Measurements from ENCODE around the gene FERMT1.
"Not testable (repeated sequence)": the region's sequence is repeated elsewhere in the genome, so short reads cannot be mapped to it uniquely, and the experiment has no call there.

FERMT1 gene

GRCh38 chr20:6066582-6066981 is 56.2 kb downstream of the FERMT1 start:
- no peak for DNase-seq

- DNase-seq, result no peak
These were observed 61.3 kb downstream of the FERMT1 start for GRCh38 chr20:6061544-6061943.

DNA sequence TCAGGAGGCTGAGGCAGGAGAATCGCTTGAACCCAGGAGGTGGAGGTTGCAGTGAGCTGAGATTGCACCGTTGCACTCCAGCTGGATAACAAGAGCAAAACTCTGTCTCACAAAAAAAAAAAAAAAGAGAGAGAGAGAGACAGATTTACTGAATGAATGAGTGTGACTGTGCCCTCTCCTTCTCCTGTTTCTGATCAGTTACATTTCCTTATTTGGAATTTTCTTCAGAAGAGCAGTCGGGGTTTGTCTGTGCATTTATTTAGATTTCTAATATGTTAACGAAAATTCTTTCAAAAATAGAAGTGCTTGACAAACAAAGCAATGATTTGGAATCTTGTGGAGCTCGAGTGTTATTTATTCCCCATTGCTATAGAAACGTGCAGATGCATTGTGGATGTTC is 62.6 kb downstream of the FERMT1 start:
- no peak for DNase-seq

DNA sequence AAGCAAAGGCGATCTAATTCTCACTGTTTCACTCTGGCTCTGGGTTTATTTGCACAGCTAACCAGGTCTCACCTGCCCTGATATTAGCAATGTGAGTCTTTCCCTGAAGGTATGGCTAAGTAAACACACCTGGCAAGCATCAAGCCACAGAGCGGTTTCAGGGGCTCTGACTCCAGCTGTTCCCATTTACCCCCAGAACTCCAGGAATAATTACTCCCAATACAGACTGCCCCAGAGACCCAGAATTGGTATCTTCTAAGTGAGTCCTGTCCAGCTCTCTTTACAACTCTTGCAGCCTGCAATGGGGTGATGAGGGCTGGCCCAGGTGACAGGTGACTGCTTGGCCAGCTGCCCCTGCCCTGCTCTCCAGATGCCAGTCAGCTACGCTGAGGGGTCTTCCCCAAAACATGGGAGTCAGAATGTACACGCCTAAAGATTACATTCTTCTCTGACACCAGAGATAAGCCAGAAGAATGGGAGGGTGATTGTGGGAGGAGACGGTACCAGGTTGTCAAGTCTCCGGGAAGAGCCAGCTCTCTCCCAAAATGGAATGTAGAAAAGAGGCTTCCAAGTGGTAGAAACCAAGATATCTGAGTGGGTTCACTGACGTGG is 64.0 kb downstream of the FERMT1 start:
- no peak for DNase-seq

GRCh38 chr20:6057691-6058090 is 65.1 kb downstream of the FERMT1 start:
- no peak for DNase-seq

GRCh38 chr20:6057139-6057538 is 65.7 kb downstream of the FERMT1 start:
- DNase-seq, result no peak

DNA sequence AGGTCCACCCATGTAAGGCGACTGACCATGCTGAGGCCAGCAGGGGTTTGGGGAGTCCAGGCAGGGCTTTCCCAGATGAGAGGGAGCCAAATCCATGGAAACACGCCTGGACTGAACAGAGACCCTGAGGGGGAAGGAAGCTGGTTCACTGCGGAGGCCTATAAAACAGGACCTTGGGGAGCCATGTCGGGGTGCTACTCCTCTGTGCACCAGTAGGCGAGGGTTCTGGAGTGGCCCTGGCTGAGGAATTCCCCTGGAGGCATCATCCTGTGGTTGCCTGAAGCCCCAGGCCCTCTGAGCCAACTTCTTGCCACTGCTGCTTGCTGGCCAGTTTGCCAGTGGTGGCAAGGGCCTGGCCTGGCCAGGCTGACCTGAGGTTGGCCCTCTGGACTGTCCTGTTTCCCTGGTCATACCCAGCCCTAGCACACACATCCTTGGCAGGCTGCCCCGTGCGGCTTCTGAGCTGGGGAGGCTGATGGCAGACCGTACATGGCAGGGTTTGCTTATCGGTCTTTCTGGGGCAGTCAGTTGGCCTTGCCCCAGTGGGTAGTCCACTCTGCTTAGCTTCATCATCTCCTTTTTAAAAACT is 66.8 kb downstream of the FERMT1 start:
- DNase-seq, result no peak

GRCh38 chr20:6055161-6055783 is 67.6 kb downstream of the FERMT1 start:
- no peak for DNase-seq

DNA sequence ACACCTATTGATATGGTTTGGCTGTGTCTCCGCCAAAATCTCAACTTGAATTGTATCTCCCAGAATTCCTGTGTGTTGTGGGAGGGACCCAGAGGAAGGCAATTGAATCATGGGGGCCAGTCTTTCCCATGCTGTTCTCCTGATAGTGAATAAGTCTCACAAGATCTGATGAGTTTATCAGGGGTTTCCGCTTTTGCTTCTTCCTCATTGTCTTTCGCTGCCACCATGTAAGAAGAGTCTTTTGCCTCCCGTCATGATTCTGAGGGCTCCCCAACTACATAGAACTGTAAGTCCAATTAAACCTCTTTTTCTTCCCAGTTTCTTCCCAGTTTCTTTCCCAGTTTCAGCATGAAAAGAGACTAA is 68.2 kb downstream of the FERMT1 start:
- not testable (repeated sequence) for DNase-seq

GRCh38 chr20:6053776-6054688 is 68.8 kb downstream of the FERMT1 start, which contains the start of gene LRRN4:
TSS of gene LRRN4 (minus strand) at chr20:6054060. CDS start at chr20:6052799, 1,261 bp downstream.
- no peak for DNase-seq

DNA sequence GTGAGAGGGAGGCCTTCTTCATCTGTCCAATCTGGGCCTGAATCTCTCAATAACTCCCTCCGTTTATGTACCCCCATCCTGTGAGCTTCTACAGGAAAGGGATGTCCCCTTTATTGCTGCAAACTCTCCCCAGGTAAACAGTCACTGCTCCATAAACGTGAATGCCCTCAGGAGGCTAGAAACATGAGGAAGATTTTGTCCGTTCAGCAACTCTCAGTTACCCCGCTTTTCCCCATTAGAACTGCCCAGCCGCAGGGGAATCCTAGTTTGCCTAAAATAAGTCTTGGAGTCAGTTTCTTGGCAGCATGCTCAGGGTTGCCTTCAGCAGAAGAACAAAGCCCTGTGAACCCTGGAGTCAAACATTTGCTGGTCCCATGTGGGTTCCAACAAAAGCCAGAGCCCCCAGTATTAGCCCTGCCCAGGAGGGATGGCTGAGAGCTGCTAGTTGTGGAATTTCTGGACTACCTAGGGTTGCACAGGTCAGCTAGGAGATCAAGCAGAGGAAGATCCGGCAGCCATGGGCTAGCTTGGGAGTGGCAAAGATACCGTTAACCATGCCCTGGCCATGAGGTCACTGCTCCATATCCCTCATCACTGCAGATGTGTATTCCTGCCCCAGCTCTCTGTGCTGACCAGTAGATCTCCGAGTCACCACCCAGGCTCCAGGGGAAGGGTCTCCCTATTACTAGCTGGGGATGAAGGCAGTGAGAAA is 69.6 kb downstream of the FERMT1 start:
- no peak for DNase-seq

- DNase-seq, result no peak
These were observed 71.3 kb downstream of the FERMT1 start for GRCh38 chr20:6051505-6051904.

DNA sequence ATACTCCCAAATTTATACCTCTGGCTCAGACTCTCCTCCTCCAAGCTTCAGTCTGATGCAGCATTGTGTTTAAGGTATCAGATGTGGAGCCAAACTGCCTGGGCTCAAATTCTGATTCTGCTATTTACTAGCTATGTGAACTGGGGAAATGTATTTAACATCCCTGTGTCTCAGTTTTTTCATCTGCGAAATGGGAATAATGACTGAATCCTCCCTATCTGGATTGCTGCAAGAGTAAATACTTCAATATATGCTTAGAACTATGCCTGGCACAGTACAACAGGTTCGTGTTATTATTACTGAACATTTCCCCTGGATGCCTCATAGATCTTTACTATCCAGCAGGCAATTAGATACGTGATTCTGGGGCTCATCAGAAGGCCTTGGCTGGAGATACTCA is 74.4 kb downstream of the FERMT1 start:
- DNase-seq, result no peak

DNA sequence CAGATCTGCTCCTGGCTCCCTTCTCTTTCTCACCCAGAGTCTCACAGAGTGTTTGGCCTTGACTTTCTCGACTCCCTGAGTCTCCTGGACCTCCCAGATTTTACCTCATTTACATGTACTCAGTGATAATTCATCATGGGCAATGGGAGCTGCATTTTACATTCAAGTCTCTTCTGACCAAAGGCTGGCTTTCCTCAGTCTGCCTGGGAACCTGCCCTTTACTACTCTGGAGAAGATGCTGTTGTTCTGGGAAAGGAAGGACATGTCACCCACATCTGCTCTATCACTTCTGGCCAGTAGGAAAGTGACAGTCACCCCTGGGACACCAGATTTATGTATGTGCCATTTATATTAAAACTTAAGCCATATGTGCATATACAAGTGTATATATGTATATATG is 76.4 kb downstream of the FERMT1 start:
- no peak for DNase-seq

DNA sequence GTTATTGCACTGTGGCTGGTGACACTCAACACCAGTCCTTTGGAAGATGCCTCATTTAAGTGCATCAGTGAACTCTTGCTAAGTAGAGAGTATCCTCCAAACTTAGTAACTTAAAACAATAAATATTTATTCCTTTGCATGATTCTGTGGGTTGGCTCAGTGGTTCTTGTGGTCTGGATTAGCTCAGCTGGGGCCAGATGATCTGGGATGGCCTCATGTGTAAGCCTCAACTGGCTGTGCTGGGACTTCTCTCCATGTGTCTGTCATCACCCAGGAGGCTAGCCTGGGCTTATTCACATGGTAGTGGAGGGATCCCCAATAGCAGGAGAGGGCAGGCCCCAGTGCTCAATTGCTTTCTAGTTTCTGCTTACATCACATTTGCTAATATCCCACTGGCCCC is 77.3 kb downstream of the FERMT1 start:
- no peak for DNase-seq

DNA sequence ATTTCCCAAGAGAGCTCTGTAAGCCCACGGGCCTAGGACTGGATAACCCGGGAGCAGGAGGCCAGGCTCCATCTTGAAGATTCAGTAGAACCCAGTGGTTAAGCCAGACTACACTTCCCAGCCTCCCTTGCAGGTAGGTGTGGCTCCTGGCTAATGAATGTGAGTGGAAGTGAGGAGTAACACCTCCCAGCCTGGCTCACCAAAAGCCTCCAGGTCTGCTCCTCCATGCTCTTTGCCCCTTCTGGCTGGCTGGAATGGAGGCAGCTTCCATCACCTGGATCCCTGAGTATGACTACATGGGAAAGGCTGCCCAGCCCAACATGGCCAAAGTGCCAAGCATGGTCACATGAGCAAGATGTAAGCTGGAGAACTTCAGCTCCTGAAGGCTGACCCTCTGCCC is 78.7 kb downstream of the FERMT1 start:
- no peak for DNase-seq

DNA sequence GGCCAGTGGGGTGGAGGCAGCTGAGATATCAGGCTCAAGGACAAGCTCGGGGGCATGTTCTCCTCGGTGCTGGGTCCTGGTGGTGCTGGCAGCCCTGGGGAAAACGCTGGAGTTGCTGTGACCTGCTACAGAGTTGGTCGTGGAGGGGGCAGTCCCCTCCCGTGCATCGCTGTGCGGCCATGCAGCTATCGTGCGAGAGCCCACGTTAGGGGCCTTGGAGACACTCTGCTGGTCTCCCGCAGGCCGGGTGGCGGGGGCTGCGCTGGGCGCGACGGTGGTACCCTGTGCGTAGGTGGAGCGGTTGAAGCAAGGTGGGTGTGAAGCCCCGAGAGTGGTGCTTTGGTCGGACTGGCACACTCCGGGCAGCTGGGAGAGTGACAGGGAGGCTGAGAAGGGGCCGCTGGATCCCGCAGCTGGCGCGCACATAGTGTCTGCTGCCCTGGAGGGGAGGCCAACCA is 81.0 kb downstream of the FERMT1 start:
- no peak for DNase-seq

GRCh38 chr20:6040958-6041807 is 81.6 kb downstream of the FERMT1 start:
- DNase-seq, result no peak

- DNase-seq, result no peak
These were observed 82.3 kb downstream of the FERMT1 start for GRCh38 chr20:6040540-6040939.

DNA sequence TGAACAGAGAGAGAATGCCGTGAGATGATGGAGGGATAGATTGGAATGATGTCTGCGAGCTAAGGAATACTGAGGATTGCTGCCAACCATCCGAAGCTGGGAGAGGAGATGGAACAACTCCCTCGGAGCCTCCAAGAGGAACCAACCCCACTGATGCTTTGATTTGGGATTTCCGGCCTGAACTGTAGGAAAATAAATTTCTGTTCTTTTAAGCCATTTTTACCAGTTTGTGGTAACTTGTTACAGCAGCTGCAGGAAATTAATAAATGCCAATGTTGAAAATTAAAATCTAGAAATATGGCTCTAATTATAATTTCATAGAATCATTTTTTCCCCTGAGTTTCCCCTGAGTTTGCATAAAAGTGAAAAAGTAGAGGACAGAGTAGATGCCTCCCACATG is 83.1 kb downstream of the FERMT1 start:
- no peak for DNase-seq

GRCh38 chr20:6038256-6038655 is 84.6 kb downstream of the FERMT1 start:
- no peak for DNase-seq

- no peak for DNase-seq
These were observed 85.7 kb downstream of the FERMT1 start for GRCh38 chr20:6037082-6037481.
